K562 (cell line): ENCODE results near the gene NKAPL. TPM values are rescaled to one million over a fixed set of nuclear protein-coding genes. Genes with fewer than 3 reads are reported as not detected.

Source experiments
- BMI1 ChIP-seq: fragments of 150-350 bp; IDR thresholded peaks from 2 replicates; pipeline ENCODE4 v1.6.1; 2014; ENCODE audit warnings: low read length
- CHD2 ChIP-seq: IDR thresholded peaks from 2 replicates; pipeline ENCODE4 v1.6.1; 2011; ENCODE audit warnings: low read depth, low read length
- ELF1 ChIP-seq: fragments of 200-800 bp; sonication (Bioruptor generic); IDR thresholded peaks from 2 replicates; pipeline ENCODE4 v1.6.1; 2016; ENCODE audit warnings: missing genetic modification characterization, missing compliant biosample characterization
- ETS2 ChIP-seq: IDR thresholded peaks from 2 replicates; pipeline ENCODE4 v1.6.1; 2016; ENCODE audit warnings: borderline replicate concordance, missing genetic modification characterization, mild to moderate bottlenecking, moderate library complexity, missing compliant biosample characterization; ENCODE audit not compliant: poor library complexity, severe bottlenecking
- EWSR1 ChIP-seq: fragments of 450-650 bp; IDR thresholded peaks from 2 replicates; pipeline ENCODE4 v1.6.1; 2018; ENCODE audit warnings: borderline replicate concordance, mild to moderate bottlenecking, low read depth, moderate library complexity; ENCODE audit not compliant: partially characterized antibody
- HDGF ChIP-seq: fragments of 450-650 bp; IDR thresholded peaks from 2 replicates; pipeline ENCODE4 v1.6.1; 2016
- LCOR ChIP-seq: sonication (generic); formaldehyde crosslinking; IDR thresholded peaks from 2 replicates; pipeline ENCODE4 v1.8.0; 2022; ENCODE audit warnings: mild to moderate bottlenecking, missing genetic modification reagents
- MYBL2 ChIP-seq, 2 experiments: fragments of 450-650 bp in 1 of 2; sonication (generic) in 1 of 2; formaldehyde crosslinking in 1 of 2; IDR thresholded peaks; 2 replicates each; pipeline versions ENCODE4 v1.6.1 to v1.8.1; 2017 to 2022; ENCODE audit warnings: borderline replicate concordance in 1 of 2, inconsistent platforms in 1 of 2, low read depth in 1 of 2, mild to moderate bottlenecking in 1 of 2, missing genetic modification reagents in 1 of 2, moderate library complexity in 1 of 2
- PTRF ChIP-seq: fragments of 450-650 bp; IDR thresholded peaks from 2 replicates; pipeline ENCODE4 v1.6.1; 2016; ENCODE audit warnings: mild to moderate bottlenecking, missing genetic modification characterization, missing compliant biosample characterization
- RBM34 ChIP-seq: fragments of 200-400 bp; formaldehyde crosslinking; IDR thresholded peaks from 2 replicates; pipeline ENCODE4 v1.6.1; 2018; ENCODE audit warnings: low read length, borderline replicate concordance; ENCODE audit not compliant: insufficient read depth
- SMAD4 ChIP-seq: fragments of 250-450 bp; sonication (Bioruptor Pico); conservative IDR thresholded peaks from 2 replicates; pipeline ENCODE4 v1.8.0; 2021; ENCODE audit warnings: inconsistent platforms, mild to moderate bottlenecking, moderate library complexity
- SOX6 ChIP-seq: fragments of 450-650 bp; IDR thresholded peaks from 2 replicates; pipeline ENCODE4 v1.6.1; 2014; ENCODE audit warnings: mild to moderate bottlenecking
- TAF1 ChIP-seq: IDR thresholded peaks from 2 replicates; pipeline ENCODE4 v1.6.1; 2011; ENCODE audit warnings: mild to moderate bottlenecking, low read length, moderate library complexity; ENCODE audit not compliant: insufficient read depth, control insufficient read depth, severe bottlenecking; ENCODE audit errors: extremely low read depth
- TRIM24 ChIP-seq, 2 experiments: fragments of 450-650 bp; IDR thresholded peaks; 2 replicates each; pipeline ENCODE4 v1.6.1; 2016
- ZBTB1 ChIP-seq: sonication (generic); formaldehyde crosslinking; IDR thresholded peaks from 2 replicates; pipeline ENCODE4 v1.8.1; 2023; ENCODE audit warnings: missing genetic modification reagents, low read depth, mild to moderate bottlenecking, borderline replicate concordance
- ZNF12 ChIP-seq: sonication (generic); formaldehyde crosslinking; IDR thresholded peaks from 2 replicates; pipeline ENCODE4 v1.4.0; 2020; ENCODE audit warnings: mild to moderate bottlenecking, missing genetic modification reagents
- ZNF384 ChIP-seq: IDR thresholded peaks from 2 replicates; pipeline ENCODE4 v1.6.1; 2012; ENCODE audit warnings: low read depth, low read length, improper control_type of control experiment
- ZNF444 ChIP-seq: fragments of 250-450 bp; sonication (Bioruptor Pico); IDR thresholded peaks from 2 replicates; pipeline ENCODE4 v1.4.0; 2020; ENCODE audit warnings: mild to moderate bottlenecking, moderate library complexity
- ZNF75A ChIP-seq: fragments of 450-650 bp; formaldehyde crosslinking; IDR thresholded peaks from 2 replicates; pipeline ENCODE4 v1.4.0; 2020; ENCODE audit warnings: mild to moderate bottlenecking
- polyA plus RNA-seq, 8 experiments: library from polyadenylated mRNA; depleted of rRNA in 4 of 8; stranded (reverse) in 5 of 8; unstranded in 3 of 8; fragments of >200 nt; fragmentation: Nextera tagmentation in 2 of 8; fragmentation: Illumina TruSeq in 1 of 8; extraction: Ambion mirVana in 2 of 8; extraction: Trizol in 1 of 8; gene quantifications; 2 replicates each; pipeline versions ENCODE4 v1.2.1 to v1.2.3, GENCODE V29; 2011 to 2014; ENCODE audit warnings: inconsistent platforms in 1 of 8, missing spikeins in 1 of 8
- total RNA-seq, 7 experiments: library from RNA; depleted of rRNA in 6 of 7; stranded (reverse); fragments of >200 nt in 6 of 7; fragmentation: Illumina TruSeq in 2 of 7; extraction: Trizol in 2 of 7; gene quantifications; 2 replicates each; pipeline versions ENCODE4 v1.2.1 to v1.2.3, GENCODE V29; 2011 to 2021; ENCODE audit warnings: low replicate concordance in 1 of 7
- TF ChIP-seq, protein P1 (sequence below): fragments of 250-450 bp; sonication (Bioruptor Pico); IDR thresholded peaks from 2 replicates; pipeline ENCODE4 v1.4.0; 2020; ENCODE audit warnings: borderline replicate concordance
- TF ChIP-seq, protein P2 (sequence below): fragments of 250-450 bp; sonication (Bioruptor Pico); IDR thresholded peaks from 2 replicates; pipeline ENCODE4 v1.5.0; 2021
- TF ChIP-seq, protein P3 (sequence below): fragments of 200-800 bp; sonication (Bioruptor generic); IDR thresholded peaks from 2 replicates; pipeline ENCODE4 v1.6.1; 2017; ENCODE audit warnings: missing genetic modification characterization, missing compliant biosample characterization
- TF ChIP-seq, protein P4 (sequence below): sonication (generic); formaldehyde crosslinking; IDR thresholded peaks from 2 replicates; pipeline ENCODE4 v1.8.1; 2023; ENCODE audit warnings: mild to moderate bottlenecking, missing genetic modification reagents

Gene NKAPL
- total and polyA plus RNA-seq, 9 of the 15 experiments (the other 6 are each of a cell fraction or from before 2014, with no cell fraction given), result not detected

DNA sequence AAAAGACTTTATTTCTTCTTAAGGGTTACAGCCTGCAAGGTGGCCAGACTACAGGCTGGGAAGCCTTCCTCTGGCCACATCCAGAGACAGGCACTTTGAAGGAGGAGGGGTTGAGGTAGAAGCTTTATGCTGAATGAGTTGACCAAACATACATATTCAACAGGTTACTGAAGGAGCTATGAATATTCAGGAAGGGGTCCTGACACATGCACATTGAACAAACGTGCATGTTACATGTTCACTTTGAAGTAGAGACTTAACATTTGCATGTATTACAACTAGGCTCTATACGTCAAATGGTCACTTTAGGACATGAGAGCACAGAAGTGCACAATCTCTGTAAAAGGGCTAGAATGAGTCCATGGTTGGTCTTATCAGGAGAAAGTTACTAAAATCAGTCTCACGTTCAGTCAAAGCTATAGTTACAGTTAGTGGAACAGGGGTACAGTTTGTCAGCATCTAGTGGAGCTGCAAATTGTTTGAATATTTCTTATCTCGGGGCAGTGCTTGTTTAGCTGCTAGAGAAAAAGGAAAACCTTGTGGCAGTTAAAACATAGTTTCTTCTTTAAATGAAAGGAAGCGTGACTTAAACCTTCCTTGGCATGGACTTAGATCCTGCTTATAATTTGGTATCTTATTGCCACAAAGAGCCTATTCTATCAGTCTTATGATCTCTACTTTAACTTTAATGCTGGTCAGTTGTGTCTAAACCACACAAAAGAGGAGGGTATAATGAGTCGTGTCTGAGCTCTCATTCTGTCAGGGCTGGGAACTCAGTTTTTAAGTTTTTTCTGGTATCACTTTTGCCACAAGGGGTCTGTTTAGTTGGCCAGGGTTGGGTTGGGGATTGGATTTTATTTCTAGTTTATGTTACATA lies 38.6 kb upstream of the NKAPL start (continued):
- TF ChIP-seq, protein P1, sequence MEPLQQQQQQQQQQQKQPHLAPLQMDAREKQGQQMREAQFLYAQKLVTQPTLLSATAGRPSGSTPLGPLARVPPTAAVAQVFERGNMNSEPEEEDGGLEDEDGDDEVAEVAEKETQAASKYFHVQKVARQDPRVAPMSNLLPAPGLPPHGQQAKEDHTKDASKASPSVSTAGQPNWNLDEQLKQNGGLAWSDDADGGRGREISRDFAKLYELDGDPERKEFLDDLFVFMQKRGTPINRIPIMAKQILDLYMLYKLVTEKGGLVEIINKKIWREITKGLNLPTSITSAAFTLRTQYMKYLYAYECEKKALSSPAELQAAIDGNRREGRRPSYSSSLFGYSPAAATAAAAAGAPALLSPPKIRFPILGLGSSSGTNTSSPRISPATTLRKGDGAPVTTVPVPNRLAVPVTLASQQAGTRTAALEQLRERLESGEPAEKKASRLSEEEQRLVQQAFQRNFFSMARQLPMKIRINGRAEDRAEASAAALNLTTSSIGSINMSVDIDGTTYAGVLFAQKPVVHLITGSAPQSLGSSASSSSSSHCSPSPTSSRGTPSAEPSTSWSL (CRISPR knock-in tag), result no peak
- TF ChIP-seq, protein P2, sequence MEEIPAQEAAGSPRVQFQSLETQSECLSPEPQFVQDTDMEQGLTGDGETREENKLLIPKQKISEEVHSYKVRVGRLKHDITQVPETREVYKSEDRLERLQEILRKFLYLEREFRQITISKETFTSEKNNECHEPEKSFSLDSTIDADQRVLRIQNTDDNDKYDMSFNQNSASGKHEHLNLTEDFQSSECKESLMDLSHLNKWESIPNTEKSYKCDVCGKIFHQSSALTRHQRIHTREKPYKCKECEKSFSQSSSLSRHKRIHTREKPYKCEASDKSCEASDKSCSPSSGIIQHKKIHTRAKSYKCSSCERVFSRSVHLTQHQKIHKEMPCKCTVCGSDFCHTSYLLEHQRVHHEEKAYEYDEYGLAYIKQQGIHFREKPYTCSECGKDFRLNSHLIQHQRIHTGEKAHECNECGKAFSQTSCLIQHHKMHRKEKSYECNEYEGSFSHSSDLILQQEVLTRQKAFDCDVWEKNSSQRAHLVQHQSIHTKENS (CRISPR knock-in tag), result no peak
- peak; percentile 75; the same call in 1 of the 2 replicates for TF ChIP-seq ZNF444 (CRISPR knock-in tag)
- TF ChIP-seq ETS2 (tag), result no peak
- no peak for TF ChIP-seq SMAD4
- no peak; the same call in 1 of the 2 replicates for TF ChIP-seq CHD2
- TF ChIP-seq EWSR1, result no peak
- TF ChIP-seq ZNF384, result no peak
- no peak for TF ChIP-seq LCOR (CRISPR knock-in tag)
- no peak for TF ChIP-seq BMI1
- TF ChIP-seq TRIM24 (IDR thresholded peaks at IDR 0.05), result no peak
- TF ChIP-seq PTRF (tag), result no peak
- peak; percentile 61; the same call in 1 of the 2 replicates for TF ChIP-seq SOX6
- no peak for TF ChIP-seq TAF1
- TF ChIP-seq MYBL2 (IDR thresholded peaks at IDR 0.05; ENCODE audit: low read depth), result peak; percentile 39; the same call in 1 of the 2 replicates
- no peak for TF ChIP-seq MYBL2 (CRISPR knock-in tag; IDR thresholded peaks at IDR 0.05; ENCODE audit: borderline replicate concordance)
- TF ChIP-seq ELF1 (tag), result no peak
- TF ChIP-seq ZNF12, result no peak
- TF ChIP-seq ZBTB1 (CRISPR knock-in tag), result no peak
- TF ChIP-seq, protein P3, sequence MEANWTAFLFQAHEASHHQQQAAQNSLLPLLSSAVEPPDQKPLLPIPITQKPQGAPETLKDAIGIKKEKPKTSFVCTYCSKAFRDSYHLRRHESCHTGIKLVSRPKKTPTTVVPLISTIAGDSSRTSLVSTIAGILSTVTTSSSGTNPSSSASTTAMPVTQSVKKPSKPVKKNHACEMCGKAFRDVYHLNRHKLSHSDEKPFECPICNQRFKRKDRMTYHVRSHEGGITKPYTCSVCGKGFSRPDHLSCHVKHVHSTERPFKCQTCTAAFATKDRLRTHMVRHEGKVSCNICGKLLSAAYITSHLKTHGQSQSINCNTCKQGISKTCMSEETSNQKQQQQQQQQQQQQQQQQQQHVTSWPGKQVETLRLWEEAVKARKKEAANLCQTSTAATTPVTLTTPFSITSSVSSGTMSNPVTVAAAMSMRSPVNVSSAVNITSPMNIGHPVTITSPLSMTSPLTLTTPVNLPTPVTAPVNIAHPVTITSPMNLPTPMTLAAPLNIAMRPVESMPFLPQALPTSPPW (CRISPR knock-in tag), result no peak; the same call in 1 of the 2 replicates
- TF ChIP-seq RBM34, result no peak
- no peak for TF ChIP-seq HDGF
- peak; percentile 69; the same call in 1 of the 2 replicates for TF ChIP-seq ZNF75A (CRISPR knock-in tag)
- TF ChIP-seq, protein P4, sequence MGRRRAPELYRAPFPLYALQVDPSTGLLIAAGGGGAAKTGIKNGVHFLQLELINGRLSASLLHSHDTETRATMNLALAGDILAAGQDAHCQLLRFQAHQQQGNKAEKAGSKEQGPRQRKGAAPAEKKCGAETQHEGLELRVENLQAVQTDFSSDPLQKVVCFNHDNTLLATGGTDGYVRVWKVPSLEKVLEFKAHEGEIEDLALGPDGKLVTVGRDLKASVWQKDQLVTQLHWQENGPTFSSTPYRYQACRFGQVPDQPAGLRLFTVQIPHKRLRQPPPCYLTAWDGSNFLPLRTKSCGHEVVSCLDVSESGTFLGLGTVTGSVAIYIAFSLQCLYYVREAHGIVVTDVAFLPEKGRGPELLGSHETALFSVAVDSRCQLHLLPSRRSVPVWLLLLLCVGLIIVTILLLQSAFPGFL (CRISPR knock-in tag), result no peak
